SU-DHL-6 (cell line): Measurements from ENCODE around the gene CHMP6.

Experiments used
- H2AFZ ChIP-seq: fragments of 200-600 bp; sonication (generic); 2 replicates; pipeline ENCODE4 v1.6.1; 2014; ENCODE audit warnings: low read depth, mild to moderate bottlenecking, moderate library complexity, mixed read lengths, antibody characterized with exemption, low read length; ENCODE audit not compliant: severe bottlenecking
- H3F3A ChIP-seq: fragments of 200-600 bp; shearing (Covaris generic); 2 replicates; pipeline ENCODE4 v1.6.0; 2016; ENCODE audit warnings: antibody characterized with exemption, mild to moderate bottlenecking; ENCODE audit not compliant: insufficient read depth
- H3K27ac ChIP-seq: fragments of 200-600 bp; sonication (generic); 2 replicates; pipeline ENCODE4 v1.5.1; 2016; ENCODE audit warnings: low read depth, mild to moderate bottlenecking, low read length, moderate library complexity, mixed read lengths
- H3K27me3 ChIP-seq: fragments of 200-600 bp; sonication (generic), shearing (Covaris generic); 2 replicates; pipeline ENCODE4 v1.6.0; 2014; ENCODE audit warnings: mild to moderate bottlenecking, low read length
- H3K36me3 ChIP-seq: fragments of 200-600 bp; sonication (generic); 2 replicates; pipeline ENCODE4 v1.6.1; 2014; ENCODE audit warnings: mild to moderate bottlenecking, low read length, mixed read lengths
- H3K4me2 ChIP-seq: fragments of 300-600, 200-600 bp; shearing (Covaris generic), sonication (generic); 2 replicates; pipeline ENCODE4 v1.6.0; 2014; ENCODE audit warnings: low read length, low read depth, mild to moderate bottlenecking; ENCODE audit not compliant: poor library complexity, severe bottlenecking
- H3K4me3 ChIP-seq: fragments of 200-600 bp; sonication (generic); 2 replicates; pipeline ENCODE4 v1.5.1; 2014; ENCODE audit warnings: antibody characterized with exemption, low read length, mild to moderate bottlenecking, mixed read lengths; ENCODE audit not compliant: insufficient read depth, poor library complexity, severe bottlenecking
- H3K79me2 ChIP-seq: fragments of 200-600 bp; sonication (generic); 2 replicates; pipeline ENCODE4 v1.6.1; 2014; ENCODE audit warnings: mild to moderate bottlenecking, low read length, moderate library complexity; ENCODE audit not compliant: insufficient read depth
- H3K9ac ChIP-seq: fragments of 200-600 bp; sonication (generic); 2 replicates; pipeline ENCODE4 v1.7.0; 2014; ENCODE audit warnings: mild to moderate bottlenecking, low read length
- H3K9me2 ChIP-seq: fragments of 200-600 bp; sonication (generic); replicated peaks from 2 replicates; pipeline ENCODE4 v1.6.1; 2014; ENCODE audit warnings: low read length; ENCODE audit not compliant: insufficient read depth
- H3K9me3 ChIP-seq: fragments of 200-600 bp; sonication (generic); 2 replicates; pipeline ENCODE4 v1.6.1; 2014; ENCODE audit warnings: low read length, mixed read lengths; ENCODE audit not compliant: insufficient read depth
- H4K20me1 ChIP-seq: fragments of 200-600 bp; sonication (generic); 2 replicates; pipeline ENCODE4 v1.6.1; 2014; ENCODE audit warnings: low read depth, mild to moderate bottlenecking, antibody characterized with exemption, low read length, moderate library complexity, mixed read lengths
- EZH2phosphoT487 ChIP-seq: fragments of 200-600 bp; sonication (generic), shearing (Covaris generic); conservative IDR thresholded peaks from 2 replicates; pipeline ENCODE4 v1.6.1; 2018; ENCODE audit warnings: mild to moderate bottlenecking, antibody characterized with exemption, low read length, moderate library complexity, mixed read lengths

CHMP6 gene

GRCh38 chr17:81049372-81049911, 57.8 kb downstream of the CHMP6 start:
- no peak overlapping the region for H3K27ac ChIP-seq
- H3K9me2 ChIP-seq = no peaks in the 10 kb centered on the region
- no peaks in the 10 kb centered on the region for H3K79me2 ChIP-seq
- H3K36me3 ChIP-seq = no peaks in the 10 kb centered on the region
- no peaks in the 10 kb centered on the region for H3K27me3 ChIP-seq
- no peaks in the 10 kb centered on the region for H3K9me3 ChIP-seq
- no peak overlapping the region for H3K4me3 ChIP-seq
- no peak for TF ChIP-seq EZH2phosphoT487
- H3K9ac ChIP-seq = no peak overlapping the region
- no peaks in the 10 kb centered on the region for H4K20me1 ChIP-seq
- no peak overlapping the region for H3K4me2 ChIP-seq
- H2AFZ ChIP-seq = no peak overlapping the region
- H3F3A ChIP-seq = no peaks in the 10 kb centered on the region
